Bronchial smooth muscle cell (primary cell): ENCODE measurements around the gene PCED1B. TPM values are rescaled to one million over a fixed set of nuclear protein-coding genes. Genes with fewer than 3 reads are reported as not detected.

Source experiments
- total RNA-seq: library from RNA; depleted of rRNA; stranded (reverse); fragments of >200 nt; gene quantifications from 2 replicates; pipeline ENCODE4 v1.2.1, GENCODE V29; 2014

PCED1B gene
- total RNA-seq, result under 0.01 TPM in 1 of 2 replicates, not detected in the other

DNA sequence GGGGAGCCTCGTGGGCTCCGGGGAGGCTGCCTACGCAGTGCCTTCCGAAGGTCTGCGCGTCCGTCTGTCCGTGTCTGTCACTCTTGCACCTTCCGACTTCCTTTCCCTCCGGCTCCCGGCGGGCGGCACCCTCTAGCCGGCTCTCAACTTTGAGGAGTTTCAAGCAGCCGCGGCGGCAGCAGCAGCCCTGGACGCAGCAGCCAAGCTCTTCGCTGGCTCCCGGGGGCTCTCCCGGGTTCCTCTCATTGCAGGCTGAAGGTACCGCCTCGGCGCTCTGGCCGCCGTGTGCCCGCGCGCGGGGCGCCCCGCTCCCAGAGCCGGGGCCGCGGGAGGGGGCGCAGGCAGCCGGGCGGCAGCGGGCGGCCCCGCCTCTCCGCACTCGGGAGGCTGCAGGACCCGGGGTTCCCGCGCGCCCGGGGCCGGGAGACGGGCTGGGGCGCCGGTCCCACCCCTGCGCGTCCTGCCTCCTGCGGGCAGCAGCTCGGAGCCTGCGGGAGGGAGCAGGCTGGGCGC lies at the start of gene PCED1B, which contains the start of gene AMIGO2:
Gene PCED1B (plus strand): TSS at position 154 of the 513 bp plus-strand sequence. CDS start 155,443 bp downstream, outside the sequence.
Gene AMIGO2 (minus strand): TSS at position 492 of the 513 bp plus-strand sequence. CDS start 957 bp downstream, outside the sequence.

Other genes starting within 250 kb of the PCED1B start
- 0.32 and 0.60 TPM in 2 replicates for gene AMIGO2, start 338 bp downstream of the PCED1B start, total RNA-seq